Skin of body (tissue), 2 donors: ENCODE measurements around the gene SH3RF3. TPM values are rescaled to one million over a fixed set of nuclear protein-coding genes. Genes with fewer than 3 reads are reported as not detected.
"Not testable (repeated sequence)": the region's sequence is repeated elsewhere in the genome, so short reads cannot be mapped to it uniquely, and the experiment has no call there.

Experiments used
- DNase-seq: peaks from one replicate; lab custom pipeline; 2025; lab: John Stamatoyannopoulos, UW
- total RNA-seq: library from RNA; depleted of rRNA; stranded (reverse); fragments of >200 nt; gene quantifications from one replicate; pipeline ENCODE4 v1.2.3, GENCODE V29; 2014

SH3RF3 gene
- total RNA-seq = 3.8 TPM

GRCh38 chr2:109128616-109129355, at the start of gene SH3RF3:
SH3RF3 (plus strand) TSS chr2:109129205.
- DNase-seq = peak; percentile 11

GRCh38 chr2:109079590-109079989, 49.4 kb upstream of the SH3RF3 start:
- no peak for DNase-seq

GRCh38 chr2:109080109-109080508, 48.9 kb upstream of the SH3RF3 start:
- DNase-seq = no peak

GRCh38 chr2:109080757-109081156, 48.2 kb upstream of the SH3RF3 start:
- DNase-seq = no peak

GRCh38 chr2:109081374-109081773, 47.6 kb upstream of the SH3RF3 start:
- DNase-seq = no peak

GRCh38 chr2:109083771-109084170, 45.2 kb upstream of the SH3RF3 start:
- no peak for DNase-seq

- DNase-seq = no peak
Measured at GRCh38 chr2:109084341-109084740, 44.7 kb upstream of the SH3RF3 start.

GRCh38 chr2:109085912-109086742, 42.9 kb upstream of the SH3RF3 start:
- DNase-seq = no peak

- no peak for DNase-seq
Measured at GRCh38 chr2:109086743-109087020, 42.3 kb upstream of the SH3RF3 start.

- DNase-seq = no peak
Measured at GRCh38 chr2:109087055-109087663, 41.8 kb upstream of the SH3RF3 start.

GRCh38 chr2:109089602-109090300, 39.3 kb upstream of the SH3RF3 start:
- DNase-seq = no peak

GRCh38 chr2:109091526-109091925, 37.5 kb upstream of the SH3RF3 start:
- DNase-seq = no peak

- no peak for DNase-seq
Measured at GRCh38 chr2:109094144-109094543, 34.9 kb upstream of the SH3RF3 start.

- DNase-seq = peak; percentile 4
Measured at GRCh38 chr2:109098251-109098920, 30.6 kb upstream of the SH3RF3 start.

- DNase-seq = no peak
Measured at GRCh38 chr2:109098921-109099273, 30.1 kb upstream of the SH3RF3 start.

- DNase-seq = no peak
Measured at GRCh38 chr2:109102588-109103233, 26.3 kb upstream of the SH3RF3 start.

- DNase-seq = no peak
Measured at GRCh38 chr2:109105113-109105512, 23.9 kb upstream of the SH3RF3 start.

- no peak for DNase-seq
Measured at GRCh38 chr2:109108740-109109139, 20.3 kb upstream of the SH3RF3 start.

- DNase-seq = no peak
Measured at GRCh38 chr2:109109342-109109741, 19.7 kb upstream of the SH3RF3 start.

- no peak for DNase-seq
Measured at GRCh38 chr2:109110170-109110569, 18.8 kb upstream of the SH3RF3 start.

GRCh38 chr2:109117181-109117580, 11.8 kb upstream of the SH3RF3 start:
- DNase-seq = not testable (repeated sequence)
